Gastrocnemius medialis (tissue), 4 donors: Measurements from ENCODE around the gene TMEM87A. TPM values are rescaled to one million over a fixed set of nuclear protein-coding genes. Genes with fewer than 3 reads are reported as not detected.
"Not testable (repeated sequence)": the region's sequence is repeated elsewhere in the genome, so short reads cannot be mapped to it uniquely, and the experiment has no call there.

Experiments
- ATAC-seq, 2 donors: fragments of 150-250 bp; one replicate each; pipeline ENCODE4 v1.9.1; 2016
- DNase-seq, 2 donors: peaks; one replicate each; pipeline ENCODE4 v3.0.0-alpha.2; 2019
- H3K27ac ChIP-seq, 4 donors: fragments of 200-600 bp; sonication (generic); 1 replicate in 1 of 4; 2 replicates in 3 of 4; pipeline ENCODE4 v1.5.1; 2016 to 2018; ENCODE audit warnings: mild to moderate bottlenecking in 2 of 4, moderate library complexity in 1 of 4
- H3K27me3 ChIP-seq, 3 donors: fragments of 200-600 bp; sonication (generic) in 2 of 3; 1 replicate in 1 of 3; 2 replicates in 2 of 3; pipeline versions ENCODE4 v1.5.1 to v1.6.0; 2016 to 2019; ENCODE audit warnings: mild to moderate bottlenecking in 1 of 3, moderate library complexity in 1 of 3
- H3K36me3 ChIP-seq, 2 donors: fragments of 200-600 bp; sonication (generic) in 1 of 2; one replicate each; pipeline ENCODE4 v1.5.1; 2017 to 2018
- H3K4me1 ChIP-seq, 2 donors: fragments of 200-600 bp; sonication (generic) in 1 of 2; one replicate each; pipeline ENCODE4 v1.5.1; 2016 to 2017; ENCODE audit warnings: mild to moderate bottlenecking in 2 of 2
- H3K4me3 ChIP-seq, 4 donors: fragments of 200-600 bp; sonication (generic) in 3 of 4; 1 replicate in 1 of 4; 2 replicates in 3 of 4; pipeline ENCODE4 v1.5.1; 2016 to 2019; ENCODE audit warnings: mild to moderate bottlenecking in 2 of 4
- H3K9me3 ChIP-seq, 3 donors: fragments of 200-600 bp; sonication (generic) in 2 of 3; 1 replicate in 1 of 3; 2 replicates in 2 of 3; pipeline ENCODE4 v1.5.1; 2016 to 2019
- POLR2A ChIP-seq, 2 donors: fragments of 450-650 bp; IDR thresholded peaks; one replicate each; pipeline ENCODE4 v1.6.1; 2017; ENCODE audit warnings: antibody characterized with exemption in 2 of 2, mild to moderate bottlenecking in 2 of 2, moderate library complexity in 2 of 2
- in situ Hi-C, 4 donors: fragments of 200-750 bp; cut with MboI; loops; one replicate each; pipeline versions ENCODE4 v1.15.0 to v1.8.0; 2017; ENCODE audit warnings: low sequenced_read_pairs in 4 of 4
- intact Hi-C: fragments of 100-400 bp; cut with DNase I; formaldehyde crosslinking; loops from one replicate; pipeline ENCODE4 v1.15.1; 2023; ENCODE audit warnings: low total_unique reads
- total RNA-seq, 4 donors: library from RNA; depleted of rRNA; stranded (reverse); fragments of >200 nt; gene quantifications; one replicate each; pipeline versions ENCODE4 v1.1.0 to v1.2.3, GENCODE V29; 2016
- TF ChIP-seq, protein P1 (sequence below), 5 experiments: fragments of 450-650 bp in 3 of 5; fragments of 200-600 bp in 2 of 5; sonication (generic) in 2 of 5; IDR thresholded peaks in 4 of 5; conservative IDR thresholded peaks in 1 of 5; 1 replicate in 4 of 5; 2 replicates in 1 of 5; pipeline ENCODE4 v1.5.1; 2016 to 2019; ENCODE audit warnings: antibody characterized with exemption in 5 of 5, mild to moderate bottlenecking in 3 of 5, moderate library complexity in 3 of 5

Gene TMEM87A
- total RNA-seq, 4 donors from 2014 or later, result 29.4 to 67.6 (median 37.4) TPM

DNA sequence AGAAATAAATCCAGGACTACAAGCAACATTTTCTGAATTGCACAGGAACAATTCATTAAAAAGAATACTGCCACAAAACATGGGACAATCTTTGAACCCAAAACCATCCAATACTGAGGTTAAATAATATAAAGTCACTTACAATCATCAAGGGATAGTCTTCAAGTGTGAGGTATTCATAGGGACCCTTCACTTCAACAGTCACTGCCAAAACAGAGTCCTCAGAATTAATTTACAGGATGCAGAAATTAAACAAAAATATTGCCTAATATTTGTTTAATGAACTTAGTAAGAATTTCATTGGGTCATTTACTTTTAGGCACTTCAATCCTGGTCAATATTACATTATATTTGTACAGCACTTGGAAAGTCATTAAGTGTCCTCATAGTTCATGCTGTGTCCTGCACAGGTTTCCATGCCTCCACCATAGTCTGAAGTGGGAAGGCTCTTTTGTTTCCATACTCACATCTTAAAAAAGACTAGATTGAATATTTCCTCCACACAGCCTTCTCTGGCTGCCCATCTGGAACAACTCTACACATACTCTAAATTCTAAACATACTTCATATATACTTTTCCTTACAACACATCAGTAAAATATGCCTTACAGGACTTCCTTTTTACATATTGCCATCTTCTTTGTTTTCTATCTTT, 33.6 kb downstream of the TMEM87A start:
- intact Hi-C loops, result no loop called here
- H3K9me3 ChIP-seq, result no peaks in the 10 kb centered on the region
- TF ChIP-seq POLR2A (IDR thresholded peaks at IDR 0.05), result no peak
- TF ChIP-seq, protein P1, sequence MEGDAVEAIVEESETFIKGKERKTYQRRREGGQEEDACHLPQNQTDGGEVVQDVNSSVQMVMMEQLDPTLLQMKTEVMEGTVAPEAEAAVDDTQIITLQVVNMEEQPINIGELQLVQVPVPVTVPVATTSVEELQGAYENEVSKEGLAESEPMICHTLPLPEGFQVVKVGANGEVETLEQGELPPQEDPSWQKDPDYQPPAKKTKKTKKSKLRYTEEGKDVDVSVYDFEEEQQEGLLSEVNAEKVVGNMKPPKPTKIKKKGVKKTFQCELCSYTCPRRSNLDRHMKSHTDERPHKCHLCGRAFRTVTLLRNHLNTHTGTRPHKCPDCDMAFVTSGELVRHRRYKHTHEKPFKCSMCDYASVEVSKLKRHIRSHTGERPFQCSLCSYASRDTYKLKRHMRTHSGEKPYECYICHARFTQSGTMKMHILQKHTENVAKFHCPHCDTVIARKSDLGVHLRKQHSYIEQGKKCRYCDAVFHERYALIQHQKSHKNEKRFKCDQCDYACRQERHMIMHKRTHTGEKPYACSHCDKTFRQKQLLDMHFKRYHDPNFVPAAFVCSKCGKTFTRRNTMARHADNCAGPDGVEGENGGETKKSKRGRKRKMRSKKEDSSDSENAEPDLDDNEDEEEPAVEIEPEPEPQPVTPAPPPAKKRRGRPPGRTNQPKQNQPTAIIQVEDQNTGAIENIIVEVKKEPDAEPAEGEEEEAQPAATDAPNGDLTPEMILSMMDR (IDR thresholded peaks at IDR 0.05 in 4 of 5, conservative IDR thresholded peaks at IDR 0.05 in 1 of 5), result no peak
- H3K36me3 ChIP-seq, result peaks cover 0 to 54% of the 10 kb centered on the region in 2 donors
- H3K4me3 ChIP-seq, result no peak overlapping the region
- in situ Hi-C loops, result no loop called here
- ATAC-seq (no peak), DNase-seq (no peak)
- H3K4me1 ChIP-seq, result no peaks in the 10 kb centered on the region
- no peaks in the 10 kb centered on the region for H3K27me3 ChIP-seq
- H3K27ac ChIP-seq, result no peak overlapping the region

DNA sequence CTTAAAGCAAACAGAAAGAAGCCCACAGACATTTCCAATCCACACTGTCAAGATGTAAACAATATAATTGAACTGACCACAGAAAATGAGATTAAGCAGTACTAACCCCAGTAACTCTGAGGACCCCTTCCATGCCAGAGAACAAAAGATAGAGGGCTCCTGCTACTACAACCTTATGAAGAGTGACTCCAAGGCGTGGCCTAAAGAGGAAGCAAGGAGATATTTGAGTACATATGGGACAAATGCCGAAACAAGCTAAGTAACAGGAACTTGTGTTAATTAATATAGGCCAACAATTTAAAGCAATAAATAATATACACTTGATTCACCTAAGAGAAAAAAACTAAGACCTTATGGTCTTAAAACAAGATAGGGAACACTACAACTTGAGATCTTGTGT, 40.1 kb downstream of the TMEM87A start:
- no peak for TF ChIP-seq POLR2A (IDR thresholded peaks at IDR 0.05)
- TF ChIP-seq, protein P1 (IDR thresholded peaks at IDR 0.05 in 4 of 5, conservative IDR thresholded peaks at IDR 0.05 in 1 of 5), result no peak
- H3K4me3 ChIP-seq, result no peak overlapping the region
- intact Hi-C loops (no loop called here), in situ Hi-C loops (no loop called here)
- no peaks in the 10 kb centered on the region for H3K4me1 ChIP-seq
- H3K9me3 ChIP-seq, result no peaks in the 10 kb centered on the region
- DNase-seq (no peak), ATAC-seq (no peak)
- H3K27me3 ChIP-seq, result no peaks in the 10 kb centered on the region
- H3K36me3 ChIP-seq, result peaks cover 0 to 84% of the 10 kb centered on the region in 2 donors
- H3K27ac ChIP-seq, result no peak overlapping the region

DNA sequence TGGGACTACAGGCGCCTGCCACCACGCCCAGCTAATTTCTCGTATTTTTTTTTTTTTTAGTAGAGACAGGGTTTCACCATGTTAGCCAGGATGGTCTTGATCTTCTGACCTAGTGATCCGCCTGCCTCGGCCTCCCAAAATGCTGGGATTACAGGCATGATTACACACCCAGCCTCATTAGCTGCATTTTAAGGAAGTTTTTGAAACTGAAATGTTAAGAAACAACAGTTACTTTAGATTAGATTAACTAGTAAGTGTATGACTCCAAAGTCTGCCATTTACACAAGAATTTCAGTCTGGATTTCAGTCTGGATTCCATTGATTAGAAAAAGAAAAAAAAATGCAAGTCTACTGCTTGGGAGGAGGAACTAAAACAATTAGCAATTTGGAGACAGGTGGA, 40.6 kb downstream of the TMEM87A start:
- Histone ChIP-seq H3K4me3 (no peak overlapping the region), H3K9me3 (no peaks in the 10 kb centered on the region), H3K27me3 (no peaks in the 10 kb centered on the region), H3K4me1 (no peaks in the 10 kb centered on the region), H3K27ac (no peak overlapping the region), H3K36me3 (peaks cover 0 to 86% of the 10 kb centered on the region in 2 donors)
- in situ Hi-C loops, result no loop called here
- no peak for TF ChIP-seq POLR2A (IDR thresholded peaks at IDR 0.05)
- TF ChIP-seq, protein P1 (IDR thresholded peaks at IDR 0.05 in 4 of 5, conservative IDR thresholded peaks at IDR 0.05 in 1 of 5), result no peak
- no peak for DNase-seq
- intact Hi-C loops, result no loop called here
- ATAC-seq, result no peak

DNA sequence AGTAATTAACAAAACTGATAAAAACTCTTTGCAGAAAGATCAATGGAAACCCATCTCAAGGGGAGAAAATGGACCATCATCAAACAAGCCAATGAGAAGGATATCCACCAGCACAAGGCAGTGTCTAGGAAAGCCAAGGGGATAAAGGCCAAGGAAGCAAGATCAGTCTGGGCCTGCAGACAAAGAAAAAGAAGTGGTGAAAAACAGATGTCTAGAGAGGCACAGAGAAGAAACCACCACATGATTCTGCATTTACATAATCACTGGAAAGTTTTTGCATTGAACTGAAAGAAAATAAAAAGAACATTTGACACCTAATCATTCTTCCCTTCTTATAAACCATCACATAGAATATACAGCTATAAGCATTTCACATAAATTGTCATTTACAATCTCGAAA, 42.1 kb downstream of the TMEM87A start:
- Histone ChIP-seq H3K27me3 (no peaks in the 10 kb centered on the region), H3K4me3 (no peak overlapping the region), H3K4me1 (no peaks in the 10 kb centered on the region), H3K27ac (no peak overlapping the region), H3K9me3 (no peaks in the 10 kb centered on the region), H3K36me3 (peaks cover 0 to 86% of the 10 kb centered on the region in 2 donors)
- intact Hi-C loops (no loop called here), in situ Hi-C loops (no loop called here)
- DNase-seq (no peak), ATAC-seq (no peak)
- TF ChIP-seq, protein P1 (IDR thresholded peaks at IDR 0.05 in 4 of 5, conservative IDR thresholded peaks at IDR 0.05 in 1 of 5), result no peak

DNA sequence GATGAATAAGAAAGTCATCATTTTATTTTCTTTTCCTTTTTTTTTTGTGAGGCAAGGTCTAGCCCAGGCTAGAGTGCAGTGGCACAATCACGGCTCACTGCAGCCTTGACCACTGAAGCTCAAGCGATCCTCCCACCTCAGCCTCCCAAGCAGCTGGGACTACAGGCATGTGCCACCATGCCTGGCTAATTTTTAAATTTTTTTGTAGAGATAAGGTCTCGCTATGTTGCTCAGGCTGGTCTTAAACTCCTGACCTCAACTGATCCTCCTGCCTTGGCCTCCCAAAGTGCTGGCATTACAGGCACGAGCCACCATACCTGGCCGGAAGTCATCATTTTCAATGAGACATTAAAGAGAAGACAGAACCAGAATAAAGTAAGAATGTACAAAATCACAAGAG, 44.3 kb downstream of the TMEM87A start:
- DNase-seq, intact Hi-C loops, H3K27me3 ChIP-seq, in situ Hi-C loops, H3K9me3 ChIP-seq, ATAC-seq, H3K4me1 ChIP-seq, H3K4me3 ChIP-seq, H3K27ac ChIP-seq: not testable (repeated sequence)
- peaks cover 0 to 89% of the 10 kb centered on the region in 2 donors for H3K36me3 ChIP-seq
